ENCODE data around the gene GAA.

- TF ChIP-seq EZH2 (IDR thresholded peaks at IDR 0.05) (no peak), POLR2AphosphoS5 (IDR thresholded peaks at IDR 0.05; ENCODE audit: borderline replicate concordance, low read depth, low read length) (no peak)
These were observed 4.2 kb upstream of the GAA start for GRCh38 chr17:80097127-80097621.
